ENCODE data around the gene PATE3.

The PATE3 gene

GRCh38 chr11:125784678-125785077 is 3.2 kb upstream of the PATE3 start:
- no peak for DNase-seq
- TF ChIP-seq POLR2A (IDR thresholded peaks at IDR 0.05; ENCODE audit: low read length) (no peak), GATA1 (IDR thresholded peaks at IDR 0.05; ENCODE audit: low read depth, low read length) (no peak)

DNA sequence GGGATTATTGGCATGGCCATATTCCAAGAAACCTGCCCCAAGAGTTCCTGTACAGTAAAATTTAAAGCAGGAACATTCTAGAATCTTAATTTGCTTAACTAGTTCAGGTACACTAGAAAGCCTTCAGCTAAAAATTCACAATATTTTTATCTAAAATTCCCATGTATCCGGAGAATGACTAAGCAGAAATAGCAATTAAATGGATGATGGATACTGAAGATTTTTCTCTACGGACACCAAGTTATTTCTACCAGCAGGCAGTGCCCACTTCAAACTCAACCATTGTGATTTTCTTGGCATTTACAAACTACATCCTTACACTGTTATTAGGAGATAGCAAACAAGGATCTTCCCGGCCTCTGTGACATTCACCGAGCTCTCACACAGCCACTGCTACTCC is 2.9 kb downstream of the PATE3 start:
- DNase-seq: no peak
- TF ChIP-seq GATA1 (IDR thresholded peaks at IDR 0.05; ENCODE audit: low read depth, low read length) (no peak), POLR2A (IDR thresholded peaks at IDR 0.05; ENCODE audit: low read length) (no peak)

DNA sequence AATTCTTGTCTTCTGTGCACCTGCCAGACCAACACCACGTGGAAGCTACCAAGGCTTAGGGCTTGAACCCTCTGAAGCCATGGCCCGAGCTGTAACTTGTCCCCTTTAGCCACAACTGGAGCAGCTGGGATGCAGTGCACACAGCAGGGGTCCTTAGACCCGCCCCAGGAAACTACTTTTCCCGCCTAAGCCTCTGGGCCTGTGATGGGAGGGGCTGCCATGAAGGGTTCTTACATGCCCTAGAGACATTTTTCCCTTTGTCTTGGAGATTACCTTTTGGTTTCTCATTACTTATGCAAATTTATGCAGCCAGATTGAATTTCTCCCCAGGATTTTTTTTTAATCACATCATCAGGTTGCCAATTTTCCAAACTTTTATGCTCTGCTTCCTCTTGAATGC is 9.7 kb downstream of the PATE3 start:
- no peak for DNase-seq
- no peak for TF ChIP-seq POLR2A (IDR thresholded peaks at IDR 0.05; ENCODE audit: low read length)
- TF ChIP-seq GATA1 (IDR thresholded peaks at IDR 0.05; ENCODE audit: low read depth, low read length): no peak

DNA sequence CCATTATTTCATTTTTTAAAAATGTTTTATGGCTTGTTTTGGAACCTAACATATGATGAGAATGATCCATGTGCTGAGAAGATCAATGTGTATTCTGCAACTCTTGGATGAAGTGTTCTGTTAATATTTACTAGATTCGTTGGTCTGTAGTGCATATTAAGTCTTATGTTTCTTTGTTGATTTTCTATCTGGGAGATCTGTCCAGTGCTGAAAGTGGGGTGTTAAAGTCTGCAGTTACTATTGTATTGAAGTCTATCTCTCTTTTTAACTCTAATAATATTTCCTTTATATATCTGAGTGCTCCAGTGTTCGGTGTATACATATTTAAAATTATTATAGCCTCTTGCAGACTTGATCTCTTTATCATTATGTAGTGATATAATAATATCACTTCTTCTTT is 11.9 kb downstream of the PATE3 start:
- no peak for TF ChIP-seq GATA1 (IDR thresholded peaks at IDR 0.05; ENCODE audit: low read depth, low read length)
- TF ChIP-seq POLR2A (IDR thresholded peaks at IDR 0.05; ENCODE audit: low read length): no peak
- no peak for DNase-seq

DNA sequence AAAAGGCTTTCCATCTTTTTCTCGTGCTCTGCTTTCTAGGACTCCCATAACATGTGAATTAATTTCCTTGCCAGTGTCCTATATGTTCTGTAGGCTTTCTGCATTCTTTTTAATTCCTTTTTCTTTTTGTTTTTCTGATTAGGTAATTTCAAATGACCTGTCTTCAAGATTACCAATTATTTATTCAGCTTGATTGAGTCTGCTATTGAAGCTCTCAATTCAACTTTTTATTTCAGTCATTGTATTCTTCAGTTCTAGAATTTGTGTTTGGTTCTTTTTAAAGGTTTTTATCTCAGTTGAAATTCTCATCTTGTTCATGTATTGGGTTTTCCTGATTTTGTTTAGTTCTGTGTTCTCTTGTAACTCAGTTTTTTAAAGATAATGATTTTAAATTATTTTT is 14.5 kb downstream of the PATE3 start:
- TF ChIP-seq GATA1 (IDR thresholded peaks at IDR 0.05; ENCODE audit: low read depth, low read length) (no peak), POLR2A (IDR thresholded peaks at IDR 0.05; ENCODE audit: low read length) (no peak)
- DNase-seq: no peak

DNA sequence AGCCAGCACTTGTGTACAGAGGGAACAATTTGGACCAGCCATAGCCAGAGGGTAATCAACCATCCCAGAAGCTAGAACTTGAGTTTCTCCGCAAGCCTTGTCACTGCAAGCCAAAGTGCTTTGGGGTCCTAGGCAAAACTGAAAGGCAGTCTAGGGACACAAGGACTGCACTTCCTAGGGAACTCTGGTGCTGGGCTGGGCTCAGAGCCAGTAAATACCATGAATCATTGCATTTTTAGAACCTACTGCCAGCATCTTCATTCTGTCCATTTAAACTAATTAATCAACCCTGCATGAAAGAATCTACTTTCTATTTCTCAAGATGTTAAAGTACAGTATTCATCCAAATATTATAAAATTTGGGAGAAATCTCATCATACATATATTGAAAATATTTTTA is 20.0 kb downstream of the PATE3 start:
- DNase-seq: no peak
- TF ChIP-seq GATA1 (IDR thresholded peaks at IDR 0.05; ENCODE audit: low read depth, low read length) (no peak), POLR2A (IDR thresholded peaks at IDR 0.05; ENCODE audit: low read length) (no peak)

- no peak for TF ChIP-seq POLR2A (IDR thresholded peaks at IDR 0.05; ENCODE audit: low read length)
- no peak for TF ChIP-seq GATA1 (IDR thresholded peaks at IDR 0.05; ENCODE audit: low read depth, low read length)
Observed at GRCh38 chr11:125833016-125833415, 45.1 kb downstream of the PATE3 start, which contains the start of gene PATE4. PATE4 (plus strand) TSS chr11:125833316; CDS start chr11:125833360, 44 bp downstream.

DNA sequence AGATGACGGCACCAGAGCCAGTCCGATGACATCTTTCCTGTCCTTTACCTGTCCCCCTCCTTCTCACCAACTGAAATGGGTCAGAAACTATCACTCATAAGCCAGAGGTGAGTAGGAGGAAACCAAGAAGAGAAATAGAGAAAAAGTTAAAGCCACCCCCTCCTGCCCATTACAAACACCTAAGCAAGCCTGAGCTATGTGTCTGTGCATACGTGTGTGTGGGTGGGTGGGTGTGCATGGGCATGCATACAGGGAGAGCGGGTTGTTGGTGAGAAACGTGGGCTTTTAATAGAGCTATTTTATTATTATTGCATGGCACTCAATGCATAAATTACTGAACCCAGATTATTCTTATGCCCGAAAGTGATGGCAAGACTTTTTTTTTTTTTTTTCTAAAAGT is 47.8 kb downstream of the PATE3 start:
- TF ChIP-seq GATA1 (IDR thresholded peaks at IDR 0.05; ENCODE audit: low read depth, low read length) (no peak), POLR2A (IDR thresholded peaks at IDR 0.05; ENCODE audit: low read length) (no peak)
- DNase-seq: no peak

More at GRCh38 chr11:125833016-125833415, 45.1 kb downstream of the PATE3 start, which contains the start of gene PATE4:
- DNase-seq: no peak
